Epidermal melanocyte (primary cell): Measurements from ENCODE around the gene RSKR.
"Not testable (repeated sequence)": the region's sequence is repeated elsewhere in the genome, so short reads cannot be mapped to it uniquely, and the experiment has no call there.

Experiments
- DNase-seq: peaks from one replicate; pipeline ENCODE4 v3.0.0; 2011; ENCODE audit warnings: low spot score; ENCODE audit not compliant: insufficient read length

RSKR gene

GRCh38 chr17:28578246-28579195 is 35.5 kb downstream of the RSKR start:
- DNase-seq, result no peak

- no peak for DNase-seq
These were observed 36.5 kb downstream of the RSKR start for GRCh38 chr17:28577466-28577824.

- peak; percentile 98 for DNase-seq
These were observed 37.1 kb downstream of the RSKR start, which contains the start of gene ALDOC for GRCh38 chr17:28576758-28577465. ALDOC (minus strand) TSS chr17:28576895; CDS start chr17:28575532, 1,363 bp downstream.

- DNase-seq, result not testable (repeated sequence)
These were observed 38.0 kb downstream of the RSKR start for GRCh38 chr17:28576016-28576415.

- DNase-seq, result no peak
These were observed 38.7 kb downstream of the RSKR start for GRCh38 chr17:28575126-28575795.

- no peak for DNase-seq
These were observed 39.5 kb downstream of the RSKR start for GRCh38 chr17:28574526-28574925.

- no peak for DNase-seq
These were observed 40.0 kb downstream of the RSKR start for GRCh38 chr17:28573966-28574480.

GRCh38 chr17:28573521-28573920 is 40.5 kb downstream of the RSKR start:
- no peak for DNase-seq

GRCh38 chr17:28573040-28573380 is 41.0 kb downstream of the RSKR start:
- no peak for DNase-seq

- no peak for DNase-seq
These were observed 41.5 kb downstream of the RSKR start for GRCh38 chr17:28572259-28573039.

GRCh38 chr17:28571361-28572122 is 42.4 kb downstream of the RSKR start, which contains the start of gene PIGS:
PIGS (minus strand) TSS chr17:28571524; CDS start chr17:28571496, 28 bp downstream.
- DNase-seq, result peak; percentile 95

- DNase-seq, result no peak
These were observed 43.1 kb downstream of the RSKR start for GRCh38 chr17:28570716-28571360.

- no peak for DNase-seq
These were observed 44.5 kb downstream of the RSKR start for GRCh38 chr17:28569446-28569845.

- DNase-seq, result no peak
These were observed 46.4 kb downstream of the RSKR start for GRCh38 chr17:28567604-28568003.

- no peak for DNase-seq
These were observed 50.5 kb downstream of the RSKR start for GRCh38 chr17:28563475-28563874.
